HG02840 (cell line): ENCODE measurements around the gene TENT4B.
"Not testable (repeated sequence)": the region's sequence is repeated elsewhere in the genome, so short reads cannot be mapped to it uniquely, and the experiment has no call there.

Experiments
- ATAC-seq: cut with Tn5 transposase; IDR thresholded peaks from one replicate; pipeline ENCODE4 v1.9.1; 2021; ENCODE audit warnings: mild to moderate bottlenecking, moderate library complexity, moderate number of reproducible peaks; ENCODE audit not compliant: unreplicated experiment, low FRiP score

Gene TENT4B

GRCh38 chr16:50153596-50154419, 702 bp downstream of the TENT4B start:
- peak; percentile 10 for ATAC-seq

- no peak for ATAC-seq
Measured at GRCh38 chr16:50154420-50154950, 1.4 kb downstream of the TENT4B start.

DNA sequence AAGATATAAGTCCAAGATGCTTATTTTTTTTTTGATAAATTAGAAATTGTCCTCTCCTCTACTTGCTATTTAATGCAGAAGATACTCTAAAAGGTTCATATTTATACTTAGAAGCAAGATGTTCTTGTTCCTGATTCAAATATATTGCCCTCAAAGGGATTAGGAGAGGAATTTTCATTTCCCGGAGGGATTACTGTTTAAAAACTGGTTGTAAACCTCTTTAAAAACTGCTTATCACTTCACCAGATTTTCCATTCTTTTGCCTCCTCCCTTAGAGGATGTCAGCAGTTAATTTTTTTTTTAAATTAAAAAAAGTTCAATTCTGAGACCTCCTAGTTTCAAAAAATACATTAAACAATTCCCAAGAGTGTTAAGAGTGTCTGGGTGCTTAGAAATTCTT, 2.8 kb downstream of the TENT4B start:
- ATAC-seq: no peak

DNA sequence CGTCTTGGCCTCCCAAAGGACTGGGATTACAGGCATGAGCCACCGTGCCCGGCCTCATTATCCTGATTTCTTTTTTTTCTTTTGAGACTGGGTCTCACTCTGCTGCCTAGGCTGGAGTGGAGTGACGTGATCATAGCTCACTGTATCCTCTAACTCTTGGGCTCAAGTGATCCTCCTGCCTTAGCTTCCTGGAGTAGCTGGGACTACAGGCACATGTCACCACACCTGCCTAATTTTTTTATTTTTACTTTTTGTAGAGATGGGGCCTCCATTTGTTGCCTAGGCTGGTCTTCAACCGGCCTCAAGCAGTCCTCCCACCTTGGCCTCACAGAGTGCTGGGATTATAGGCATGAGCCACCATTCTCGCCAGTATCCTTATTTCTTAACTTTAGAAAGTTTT, 3.5 kb downstream of the TENT4B start:
- ATAC-seq: no peak

DNA sequence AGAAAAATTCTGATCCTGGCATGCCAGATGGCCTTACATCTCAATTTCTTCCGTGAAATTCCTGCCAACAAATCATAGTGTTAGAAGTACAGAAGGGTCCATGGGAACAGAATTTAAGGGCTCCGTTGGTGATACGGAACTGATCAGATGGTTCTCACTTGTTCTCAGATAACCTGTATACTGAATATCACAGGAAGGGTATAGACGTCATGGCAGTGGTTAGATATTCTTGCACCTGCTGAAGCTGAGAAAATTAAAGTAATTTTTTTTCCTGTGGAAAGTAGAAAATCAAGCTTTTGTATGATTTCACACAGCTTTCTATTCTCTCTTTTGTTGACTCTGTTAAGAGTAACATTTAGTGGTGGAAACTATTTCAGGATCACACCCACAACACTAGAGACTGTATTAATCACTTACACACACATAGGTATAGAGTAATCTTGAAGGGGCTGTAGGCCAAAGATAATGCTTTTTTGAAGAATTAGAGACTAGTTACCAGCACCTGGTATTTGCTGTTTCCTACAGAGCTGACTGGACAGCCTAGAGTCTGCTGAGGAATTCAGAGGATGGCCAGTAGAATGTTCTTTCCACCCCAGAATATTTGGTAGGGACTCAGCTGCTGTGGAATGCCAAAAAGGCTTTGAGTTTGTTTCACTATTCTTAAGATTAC, 7.5 kb downstream of the TENT4B start:
- no peak for ATAC-seq

DNA sequence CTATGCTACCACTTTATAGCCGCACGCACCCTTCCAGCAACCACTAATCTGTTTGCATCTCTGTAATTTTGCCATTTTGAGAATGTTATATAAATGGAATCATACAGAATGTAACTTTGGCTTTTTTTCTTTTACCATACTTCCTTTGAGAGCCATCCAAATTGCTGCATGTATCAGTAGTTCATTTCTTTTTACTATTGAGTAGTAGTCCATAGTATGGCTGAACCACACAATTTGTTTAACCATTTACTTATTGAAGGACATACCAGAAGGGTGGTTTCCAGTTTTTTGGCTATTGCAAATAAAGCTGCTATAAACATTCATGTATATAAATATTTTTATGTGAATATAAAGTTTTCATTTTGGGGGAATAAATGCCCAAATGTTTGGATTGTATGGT, 8.8 kb downstream of the TENT4B start:
- ATAC-seq: no peak

DNA sequence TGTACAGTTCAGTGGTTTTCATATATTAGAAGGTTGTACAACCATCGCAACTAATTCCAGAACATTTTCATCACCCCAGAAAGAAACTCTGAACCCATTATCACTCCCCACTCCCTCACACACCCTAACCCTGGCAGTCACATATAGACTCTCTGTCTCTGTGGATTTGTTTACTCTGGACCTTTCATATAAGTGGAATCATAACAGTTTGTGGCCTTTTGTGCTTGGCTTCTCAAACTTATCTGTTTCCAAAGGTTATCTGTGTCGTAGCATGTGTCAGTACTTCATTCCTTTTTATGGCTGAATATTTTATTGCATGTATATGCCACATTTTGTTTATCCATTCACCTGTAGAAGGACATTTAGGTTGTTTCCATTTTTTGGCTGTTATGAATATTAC, 12.4 kb downstream of the TENT4B start:
- no peak for ATAC-seq

- ATAC-seq: no peak
Measured at GRCh38 chr16:50166511-50167500, 13.7 kb downstream of the TENT4B start.

DNA sequence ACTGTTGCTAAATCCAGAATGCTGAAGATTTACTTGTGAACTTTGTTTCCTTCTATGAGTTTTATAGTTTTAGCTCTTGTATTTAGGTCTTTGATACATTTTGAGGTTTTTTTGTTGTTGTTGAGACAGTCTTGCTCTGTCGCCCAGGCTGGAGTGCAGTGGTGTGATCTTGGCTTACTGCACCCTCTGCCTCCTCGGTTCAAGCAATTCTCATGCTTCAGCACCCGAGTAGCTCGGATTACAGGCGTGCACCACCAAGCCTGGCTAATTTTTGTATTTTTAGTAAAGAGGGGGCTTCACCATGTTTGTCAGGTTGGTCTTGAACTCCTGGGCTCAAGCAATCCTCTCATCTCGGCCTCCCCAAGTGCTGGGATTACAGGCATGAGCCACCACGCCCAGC, 14.4 kb downstream of the TENT4B start:
- ATAC-seq: no peak

DNA sequence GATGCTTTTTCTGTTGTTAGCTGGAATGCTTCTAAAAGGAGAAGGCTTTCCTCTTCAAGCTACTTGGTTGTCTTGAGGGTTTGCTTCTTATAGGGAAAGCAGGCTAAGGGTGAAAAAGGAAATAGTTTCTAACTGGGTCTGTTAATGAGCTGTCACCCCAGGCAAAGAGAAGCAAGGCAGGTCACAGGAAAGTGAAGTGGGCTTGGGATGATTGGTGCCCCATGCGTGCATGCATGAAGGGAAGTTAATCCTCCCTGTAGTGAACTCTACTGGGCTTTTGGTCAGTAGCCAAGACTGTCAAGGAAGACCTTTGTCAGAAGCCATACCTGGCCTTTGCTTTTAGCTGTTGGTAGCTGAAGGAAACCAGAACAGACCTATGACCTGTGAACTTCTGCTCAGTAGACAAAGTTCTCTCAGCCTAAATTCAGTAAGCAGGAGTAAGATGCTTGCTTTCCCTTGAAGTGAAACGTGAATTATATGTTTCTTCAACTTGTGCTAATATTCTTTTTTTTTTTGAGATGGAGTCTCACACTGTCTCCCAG, 16.5 kb downstream of the TENT4B start:
- ATAC-seq: no peak

- not testable (repeated sequence) for ATAC-seq
Measured at GRCh38 chr16:50171773-50172172, 18.7 kb downstream of the TENT4B start.

GRCh38 chr16:50172195-50172922, 19.3 kb downstream of the TENT4B start:
- no peak for ATAC-seq

DNA sequence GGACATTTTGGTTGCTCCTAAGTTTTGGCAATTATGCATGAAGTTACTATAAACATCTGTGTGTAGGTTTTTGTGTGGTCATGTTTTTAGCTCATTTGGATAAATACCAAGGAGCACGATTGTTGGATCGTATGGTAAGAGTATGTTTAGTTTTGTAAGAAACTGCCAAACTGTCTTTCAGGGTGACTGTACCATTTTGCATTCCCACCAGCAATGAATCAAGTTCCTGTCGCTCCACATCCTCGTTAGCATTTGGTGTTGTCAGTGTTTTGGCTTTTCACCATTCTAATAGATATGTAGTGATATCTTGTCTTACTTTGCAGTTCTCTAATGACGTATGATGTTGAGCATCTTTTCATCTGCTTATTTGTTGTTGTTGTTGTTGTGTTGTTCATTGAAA, 20.2 kb downstream of the TENT4B start:
- no peak for ATAC-seq

DNA sequence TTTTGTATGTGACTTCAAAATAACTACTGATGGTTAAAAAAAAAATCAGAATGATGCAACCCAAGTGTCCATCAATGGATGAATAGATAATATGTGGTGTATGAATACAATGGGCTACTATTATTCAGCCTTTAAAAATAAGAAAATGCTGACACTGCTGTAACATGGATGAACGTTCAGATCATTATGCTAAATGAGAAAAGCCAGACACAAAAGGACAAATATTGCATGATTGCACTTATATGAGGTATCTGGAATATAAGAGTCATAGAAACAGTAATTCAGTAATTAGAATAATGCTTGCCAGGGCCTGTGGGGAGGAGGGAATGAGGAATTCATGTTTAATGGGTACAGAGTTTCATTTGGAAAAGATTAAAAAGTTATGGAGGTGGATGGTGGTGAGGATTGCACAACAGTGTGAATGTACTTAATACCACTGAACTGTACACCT, 25.4 kb downstream of the TENT4B start:
- no peak for ATAC-seq

DNA sequence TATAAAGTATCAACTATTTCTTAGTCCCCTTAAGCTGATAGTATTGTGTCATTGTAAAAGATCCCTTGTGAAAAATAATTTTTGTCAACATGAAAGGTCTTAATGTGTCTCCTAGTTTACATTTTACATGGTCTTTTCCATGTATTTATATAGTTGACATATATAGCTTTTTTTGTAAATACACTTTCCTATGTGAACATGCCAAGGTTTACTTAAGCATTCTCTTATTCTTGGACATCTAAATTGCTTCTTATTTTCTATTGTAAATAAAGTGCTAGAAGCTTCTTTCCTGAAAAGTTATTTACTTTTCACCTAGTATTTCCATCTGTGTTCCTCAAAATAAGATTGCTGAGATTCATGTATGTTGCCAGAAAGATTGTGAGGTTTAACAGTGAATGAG, 29.3 kb downstream of the TENT4B start:
- ATAC-seq: no peak

DNA sequence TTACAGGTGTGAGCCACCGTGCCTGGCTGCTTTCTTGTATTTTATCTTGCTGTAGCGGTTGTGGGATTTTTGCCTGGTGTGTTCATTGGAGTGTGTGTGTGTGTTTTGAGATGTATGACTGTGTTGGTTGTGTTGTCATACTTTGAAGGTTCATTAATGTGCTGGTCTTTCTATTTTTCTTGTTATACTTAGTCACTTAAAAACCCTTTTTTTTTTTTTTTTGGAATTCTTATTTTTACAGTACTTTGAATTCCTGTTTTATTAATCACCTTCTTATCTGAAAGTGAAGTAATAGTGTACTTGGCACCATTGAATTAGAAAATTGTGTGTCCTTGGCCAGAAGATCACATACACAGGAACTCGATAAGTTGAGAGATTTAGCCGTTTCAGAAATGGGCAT, 30.2 kb downstream of the TENT4B start:
- no peak for ATAC-seq

DNA sequence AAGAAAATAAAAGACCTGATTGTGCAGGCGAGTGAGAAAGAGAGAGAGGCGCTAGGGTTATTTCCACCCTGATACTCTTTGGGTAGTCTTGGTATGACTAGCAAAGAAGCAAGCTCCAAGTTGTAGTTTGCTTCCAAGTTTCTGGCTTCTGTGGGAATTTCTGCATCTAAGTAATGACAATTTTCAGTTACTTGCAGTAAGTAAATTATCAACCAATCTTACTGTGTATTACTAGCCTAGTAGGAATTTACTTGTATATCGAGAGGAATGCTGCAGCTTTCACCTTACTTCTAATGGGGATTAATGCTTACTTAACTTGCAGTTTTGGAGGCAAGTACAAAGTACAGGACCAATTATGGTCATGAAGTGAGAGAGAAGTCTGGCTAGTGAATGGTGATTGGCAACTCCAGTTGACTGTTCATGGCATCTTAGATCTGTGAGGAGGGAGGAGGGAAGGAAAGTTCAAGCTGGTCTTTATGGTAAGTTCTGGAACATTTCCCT, 31.9 kb downstream of the TENT4B start:
- ATAC-seq: no peak

- ATAC-seq: no peak
Measured at GRCh38 chr16:50188619-50189136, 35.6 kb downstream of the TENT4B start.

- no peak for ATAC-seq
Measured at GRCh38 chr16:50190292-50190691, 37.2 kb downstream of the TENT4B start.
